G401 (cell line): ENCODE data around the gene ARHGEF4. TPM values are rescaled to one million over a fixed set of nuclear protein-coding genes. Genes with fewer than 3 reads are reported as not detected.

ENCODE experiments used
- DNase-seq: peaks from one replicate; pipeline ENCODE4 v3.0.0-alpha.2; 2015; ENCODE audit warnings: low spot score
- in situ Hi-C: cut with HindIII; loops from 2 replicates; pipeline ENCODE4 v1.10.0; 2016; ENCODE audit warnings: low sequenced_read_pairs, mixed read lengths
- total RNA-seq: library from RNA; depleted of rRNA; stranded (reverse); fragments of >200 nt; shearing (Covaris generic); gene quantifications from 2 replicates; pipeline ENCODE4 v1.2.3, GENCODE V29; 2014

The ARHGEF4 gene
- total RNA-seq, 1 experiment from 2014 or later: 0.10 TPM

DNA sequence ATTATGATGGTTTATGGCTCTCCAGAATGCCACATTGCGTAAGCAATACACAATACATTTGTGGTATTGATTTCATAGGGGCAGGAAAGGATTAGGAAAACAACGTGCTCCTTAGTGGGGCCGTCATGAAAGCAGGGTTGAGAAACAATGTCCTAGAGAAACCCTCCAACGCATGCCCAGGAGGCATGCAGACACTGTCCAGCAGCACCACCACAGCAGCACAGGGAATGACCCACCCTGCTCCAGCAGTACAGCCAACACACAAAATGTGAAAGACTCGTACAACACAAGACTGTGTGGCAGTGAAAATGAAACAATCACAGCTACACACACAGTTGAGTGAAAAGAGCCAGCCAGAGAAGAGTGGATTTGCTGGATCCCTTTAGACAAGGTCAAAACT, 190.2 kb downstream of the ARHGEF4 start:
- no peak for DNase-seq
- in situ Hi-C loops: no loop called here

DNA sequence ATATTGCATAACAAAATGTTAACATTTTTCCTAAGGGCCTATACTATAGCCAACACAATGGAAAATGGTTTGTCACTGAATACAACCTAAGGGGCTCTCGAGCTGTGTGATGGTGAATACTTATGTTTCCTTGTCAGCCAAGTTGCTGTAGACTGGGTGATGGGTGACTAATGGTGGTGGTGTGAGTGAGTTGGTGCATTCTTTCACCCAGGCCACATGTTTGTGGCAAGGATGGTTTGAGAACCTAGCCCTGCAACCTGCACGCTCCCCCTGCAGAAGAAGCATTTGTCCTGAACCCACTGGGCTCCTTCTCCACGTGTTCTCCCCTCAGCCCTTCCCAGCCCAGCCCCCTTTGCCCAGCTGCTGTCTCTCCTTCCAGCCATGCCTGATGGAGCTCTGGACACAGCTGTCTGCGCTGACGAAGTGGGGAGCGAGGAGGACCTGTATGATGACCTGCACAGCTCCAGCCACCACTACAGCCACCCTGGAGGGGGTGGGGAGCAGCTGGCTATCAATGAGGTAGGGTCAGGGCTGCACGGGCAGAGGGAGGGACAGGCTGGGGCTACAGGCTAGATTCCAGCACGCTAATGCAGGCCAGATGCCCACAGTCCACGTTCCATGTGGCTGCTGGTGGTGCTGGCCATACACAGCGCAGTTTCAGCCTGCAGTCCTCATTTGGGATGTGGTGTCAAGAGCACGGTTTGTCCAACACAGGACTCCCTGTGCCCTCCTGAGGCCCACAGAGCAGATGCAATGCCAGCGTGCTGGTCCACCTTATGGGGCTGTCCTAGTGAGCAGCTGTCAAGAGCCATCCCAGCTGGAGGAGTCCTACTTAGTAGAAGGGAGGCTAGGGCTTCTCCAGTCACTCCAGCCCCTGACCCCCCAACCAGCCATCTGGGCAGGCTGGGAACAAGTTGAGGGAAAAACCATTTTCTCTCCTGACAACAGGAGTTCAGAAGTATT, 191.1 kb downstream of the ARHGEF4 start:
- DNase-seq: no peak
- in situ Hi-C loops: no loop called here

DNA sequence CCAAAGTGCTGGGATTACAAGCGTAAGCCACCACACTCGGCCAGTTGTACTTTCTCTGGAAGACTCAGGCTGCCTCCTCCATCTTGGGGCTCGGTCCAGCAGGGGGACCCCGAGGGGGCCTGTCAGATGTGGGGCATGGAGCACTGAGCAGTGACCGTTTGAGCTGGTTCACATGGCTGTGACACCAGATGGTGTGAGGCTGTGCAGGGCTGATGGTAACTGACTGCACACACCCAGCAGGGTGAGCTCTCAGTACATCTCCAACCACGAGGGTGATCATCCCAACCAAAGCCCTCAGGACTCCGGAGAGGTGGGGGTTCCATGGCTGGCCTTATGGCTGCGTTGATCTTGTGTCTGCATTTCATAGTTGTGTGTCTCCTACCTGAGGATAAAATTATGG, 193.1 kb downstream of the ARHGEF4 start:
- in situ Hi-C loops: no loop called here
- no peak for DNase-seq

DNA sequence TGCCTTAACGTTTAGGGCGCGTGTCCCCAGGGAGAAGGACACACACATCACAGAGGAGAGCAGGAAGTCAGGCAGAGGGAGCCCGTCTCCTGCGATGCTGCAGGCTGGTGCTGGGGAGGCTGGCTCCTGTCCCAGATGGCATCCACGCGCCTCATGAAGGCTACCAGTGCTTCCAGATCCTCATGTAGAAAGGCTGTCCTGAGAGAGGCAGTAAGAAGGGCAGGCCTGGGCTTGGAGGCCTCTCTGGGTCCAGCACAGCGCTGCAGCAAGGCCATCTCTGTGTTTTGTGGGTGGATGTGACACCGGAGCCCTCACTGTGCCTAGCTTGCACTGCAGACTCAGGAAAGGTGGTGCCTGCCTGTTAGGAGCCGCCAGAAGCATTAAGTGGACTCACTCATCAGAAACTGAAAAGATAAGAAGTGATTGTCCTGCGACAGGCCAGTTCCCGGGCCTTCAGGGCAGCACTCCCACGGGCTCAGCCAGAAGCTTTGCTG, 193.8 kb downstream of the ARHGEF4 start:
- DNase-seq: peak; percentile 49
- in situ Hi-C loops: no loop called here

DNA sequence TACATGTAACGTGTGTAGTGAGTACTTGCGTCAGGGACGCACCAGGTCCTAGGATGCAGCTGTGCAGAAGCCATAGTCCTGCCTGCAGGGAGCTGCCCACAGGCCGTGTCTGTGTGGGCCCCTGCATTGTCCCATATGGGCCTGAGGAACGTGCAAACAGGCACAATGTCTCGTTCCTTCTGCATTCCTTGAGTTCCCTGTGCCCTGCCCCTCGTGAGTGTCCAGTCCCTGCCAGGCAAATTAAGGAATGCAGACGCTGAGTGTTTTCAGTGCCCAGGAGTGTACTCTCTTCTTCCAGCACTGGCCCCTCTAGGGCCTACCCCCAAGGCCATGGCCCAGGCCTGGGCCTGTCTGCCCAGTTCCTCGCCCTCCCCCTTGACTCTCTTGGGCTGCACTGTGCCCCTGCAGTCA, 194.7 kb downstream of the ARHGEF4 start:
- in situ Hi-C loops: no loop called here
- DNase-seq: no peak

DNA sequence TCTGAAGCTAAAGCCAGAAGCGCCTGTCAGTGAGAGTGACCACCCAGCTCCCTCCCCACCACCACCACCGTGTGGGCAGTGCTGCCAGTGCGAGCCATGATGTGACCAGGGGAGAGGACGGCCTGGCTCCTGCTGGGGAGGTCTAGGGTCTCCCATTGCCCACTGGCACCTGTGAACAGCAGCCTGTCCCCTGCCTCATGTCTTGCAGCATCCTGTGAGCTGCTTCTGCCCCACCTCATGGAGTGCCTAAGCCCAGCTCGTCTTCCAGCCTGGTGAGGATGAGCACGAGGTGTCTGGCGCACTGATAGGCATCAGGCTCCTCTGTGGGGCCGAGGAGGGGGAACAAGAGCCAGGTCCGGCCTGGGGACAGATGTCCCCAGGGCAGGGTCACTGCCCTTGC, 195.2 kb downstream of the ARHGEF4 start:
- in situ Hi-C loops: no loop called here
- no peak for DNase-seq

DNA sequence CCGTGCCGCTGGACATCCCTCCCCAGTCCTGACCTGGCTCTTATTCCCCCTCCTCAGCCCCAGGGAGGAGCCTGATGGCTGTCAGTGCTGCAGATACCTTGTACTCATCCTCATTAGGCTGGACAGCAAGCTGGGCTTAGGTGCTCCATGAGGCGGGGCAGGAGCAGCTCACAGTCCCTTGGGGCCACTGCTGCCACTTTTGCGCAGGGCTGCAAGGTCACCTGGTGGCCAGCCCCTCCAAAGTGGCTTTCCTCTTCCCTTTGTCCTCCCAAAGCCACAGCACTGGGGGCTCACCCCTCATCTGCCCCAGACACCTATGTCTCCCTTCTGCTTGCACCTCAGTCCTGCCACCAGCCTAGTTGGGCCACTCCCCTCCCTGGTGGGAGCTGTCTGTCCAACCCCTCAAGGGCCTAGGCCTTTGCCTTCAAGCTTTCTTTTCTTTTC, 195.7 kb downstream of the ARHGEF4 start:
- in situ Hi-C loops: no loop called here
- no peak for DNase-seq

DNA sequence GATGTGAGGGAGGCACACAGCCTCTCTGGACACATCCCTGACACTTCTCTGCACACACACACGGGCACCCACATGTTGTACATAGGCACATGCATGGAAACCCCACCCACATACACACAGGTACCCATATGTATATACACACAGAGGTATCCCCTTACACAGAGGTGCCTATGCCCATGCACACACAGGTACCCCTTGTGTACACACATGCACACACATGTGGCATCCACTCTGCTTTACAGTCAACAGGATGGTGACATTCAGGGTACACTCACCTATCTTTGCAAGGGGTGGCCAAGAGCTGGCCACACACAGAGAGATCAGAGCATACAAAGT, 197.0 kb downstream of the ARHGEF4 start:
- no peak for DNase-seq
- in situ Hi-C loops: no loop called here

DNA sequence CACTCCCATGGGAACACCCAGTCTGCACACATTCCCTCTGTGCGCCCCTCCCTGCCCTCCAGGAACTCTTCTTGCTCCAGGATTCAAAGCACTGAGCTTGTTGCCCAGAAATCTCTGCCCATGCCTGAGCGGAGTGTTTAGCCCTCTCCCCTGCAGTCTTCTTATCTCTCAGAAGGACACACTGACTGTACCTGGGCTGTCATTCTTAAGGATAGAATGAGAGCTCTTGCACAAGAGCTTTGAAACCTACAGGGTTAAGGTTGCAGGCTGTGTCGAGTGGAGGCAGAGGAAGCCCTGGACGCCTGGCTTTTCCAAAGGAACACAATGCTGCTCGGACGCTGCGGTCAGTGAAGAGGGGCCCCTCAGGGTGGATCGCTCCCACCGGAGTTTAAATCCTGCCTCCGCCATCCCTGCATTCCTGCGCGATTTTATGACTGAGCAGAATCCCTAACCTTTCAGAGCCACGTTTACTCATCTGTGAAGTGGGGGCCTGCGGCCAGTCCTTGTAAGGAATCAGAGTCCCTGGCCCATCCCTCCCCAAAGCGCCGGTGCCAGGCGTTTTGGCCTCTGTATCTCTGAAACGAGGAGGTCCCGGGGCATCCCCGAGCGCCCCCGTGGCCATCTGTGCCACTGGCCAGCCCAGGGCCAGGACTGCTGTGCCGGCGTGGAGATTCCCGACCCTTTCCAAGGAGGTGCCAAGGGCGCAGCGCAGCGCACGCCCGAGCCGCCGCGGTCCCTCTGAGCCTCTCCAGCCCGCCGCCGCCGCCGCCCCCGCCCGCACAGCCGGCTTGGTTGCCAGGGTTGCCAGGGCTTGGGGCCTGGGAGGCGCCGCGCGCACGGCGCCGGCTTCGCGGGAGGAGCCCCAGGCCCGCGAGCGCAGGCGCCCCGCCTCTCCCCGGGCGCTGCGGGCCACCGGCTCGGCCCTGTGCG, 197.7 kb downstream of the ARHGEF4 start:
- DNase-seq: peak; percentile 42
- in situ Hi-C loops: no loop called here

DNA sequence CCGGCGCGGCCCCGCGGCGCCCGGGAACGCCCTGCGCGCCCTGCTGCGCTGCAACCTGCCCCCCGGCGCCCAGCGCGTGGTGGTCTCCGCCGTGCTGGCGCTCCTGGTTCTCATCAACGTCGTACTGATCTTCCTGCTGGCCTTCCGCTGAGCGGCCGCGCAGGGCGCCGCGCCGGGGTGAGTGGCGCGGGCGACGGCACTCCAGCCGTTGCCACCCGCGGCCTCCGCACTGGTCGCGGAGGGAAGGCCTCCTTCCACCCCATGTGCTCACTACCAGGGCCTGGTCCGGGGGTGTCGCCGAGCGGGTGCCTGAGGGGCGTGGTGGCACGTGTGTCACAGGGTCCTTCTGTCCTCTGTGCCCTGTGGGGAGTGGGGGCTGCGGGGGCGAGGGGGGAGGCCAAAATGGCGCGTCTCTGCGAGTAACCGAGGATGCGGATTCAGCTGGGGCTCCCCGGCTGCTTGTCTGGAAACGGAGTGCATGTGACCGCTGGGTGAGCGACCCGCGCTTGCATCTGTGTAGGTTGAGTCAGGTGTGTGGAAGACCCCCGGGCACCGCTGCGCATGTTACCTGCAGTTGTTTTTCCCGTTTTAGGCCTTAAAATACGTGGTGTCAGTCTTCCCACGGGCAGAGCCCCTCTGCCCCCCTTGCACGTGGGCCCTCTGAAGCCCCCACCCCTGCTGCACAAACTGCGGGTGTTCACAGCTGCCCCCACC, 198.6 kb downstream of the ARHGEF4 start:
- in situ Hi-C loops: no loop called here
- DNase-seq: no peak

DNA sequence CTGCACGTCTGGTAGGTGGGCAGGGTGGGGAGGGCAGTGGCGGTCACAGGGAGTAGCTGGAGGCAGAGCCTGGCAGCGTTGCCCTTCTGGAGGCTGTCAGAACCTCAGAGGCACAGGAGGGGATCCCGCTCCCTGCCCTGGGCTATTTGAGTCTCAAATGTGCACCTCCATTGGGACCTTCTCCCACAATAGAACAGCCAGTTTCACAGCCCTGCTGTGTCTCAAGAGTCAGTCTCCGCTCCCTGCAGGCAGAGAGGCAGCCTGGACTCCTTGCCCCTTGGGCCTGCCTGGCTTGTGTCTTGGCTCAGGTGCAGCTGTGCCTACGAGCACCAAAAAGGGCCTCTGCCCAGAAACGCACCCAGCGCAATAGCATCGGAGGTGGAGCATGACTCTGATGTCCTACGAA, 199.1 kb downstream of the ARHGEF4 start:
- in situ Hi-C loops: no loop called here
- no peak for DNase-seq

DNA sequence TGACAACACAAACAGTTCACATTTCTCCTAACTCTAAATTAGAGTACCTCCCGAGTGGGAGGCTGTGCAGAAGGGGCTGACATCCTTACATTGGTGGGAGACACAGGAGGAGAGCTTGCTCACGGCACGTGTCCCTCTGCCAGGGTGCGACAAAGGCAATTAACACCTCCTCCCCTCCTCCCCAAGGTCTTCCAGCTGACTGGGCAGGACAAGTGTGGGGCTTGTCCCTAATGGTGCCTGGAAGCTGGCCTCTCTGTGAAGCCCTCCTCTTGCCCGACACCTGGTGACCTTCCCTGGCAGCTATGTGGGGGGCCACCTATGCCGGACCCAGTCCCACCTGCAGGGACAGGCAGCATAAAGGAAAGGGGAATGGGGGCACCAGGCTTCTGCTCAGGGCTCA, 199.6 kb downstream of the ARHGEF4 start:
- in situ Hi-C loops: no loop called here
- DNase-seq: no peak

DNA sequence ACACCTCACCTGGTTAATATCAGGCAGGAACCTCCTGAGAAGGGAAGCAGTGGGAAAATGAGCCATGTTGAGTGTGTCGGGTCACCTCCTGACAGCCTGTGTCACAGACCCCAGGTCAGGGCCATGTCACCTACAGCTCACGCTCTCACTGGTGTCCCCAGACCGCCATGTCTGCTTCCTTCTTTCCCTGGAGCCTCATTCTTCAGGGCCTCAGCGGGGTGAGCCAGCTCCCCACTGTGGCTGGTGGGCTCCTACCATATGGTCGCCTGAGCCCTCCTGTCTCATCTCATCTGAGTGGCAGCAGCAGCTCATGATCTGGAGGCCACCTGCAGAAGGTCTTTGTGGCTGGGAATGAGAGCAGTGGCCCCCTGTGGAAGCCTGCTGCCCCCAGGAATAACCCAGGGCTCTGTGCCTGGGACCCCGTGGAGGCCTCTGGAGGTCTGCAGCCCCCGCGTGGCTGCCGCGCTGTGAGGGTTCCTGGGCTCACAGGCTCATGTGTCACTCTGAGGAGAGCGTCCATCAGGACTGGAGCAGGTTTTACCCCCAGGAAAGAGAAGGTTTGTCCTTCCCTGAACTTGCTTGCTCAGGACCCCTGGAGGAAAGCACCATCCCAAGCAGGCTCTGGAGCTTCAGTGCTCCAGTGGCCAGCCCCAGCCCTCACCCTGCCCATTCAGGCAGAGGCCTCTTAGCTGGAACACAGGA, 200.1 kb downstream of the ARHGEF4 start:
- no peak for DNase-seq
- in situ Hi-C loops: no loop called here

DNA sequence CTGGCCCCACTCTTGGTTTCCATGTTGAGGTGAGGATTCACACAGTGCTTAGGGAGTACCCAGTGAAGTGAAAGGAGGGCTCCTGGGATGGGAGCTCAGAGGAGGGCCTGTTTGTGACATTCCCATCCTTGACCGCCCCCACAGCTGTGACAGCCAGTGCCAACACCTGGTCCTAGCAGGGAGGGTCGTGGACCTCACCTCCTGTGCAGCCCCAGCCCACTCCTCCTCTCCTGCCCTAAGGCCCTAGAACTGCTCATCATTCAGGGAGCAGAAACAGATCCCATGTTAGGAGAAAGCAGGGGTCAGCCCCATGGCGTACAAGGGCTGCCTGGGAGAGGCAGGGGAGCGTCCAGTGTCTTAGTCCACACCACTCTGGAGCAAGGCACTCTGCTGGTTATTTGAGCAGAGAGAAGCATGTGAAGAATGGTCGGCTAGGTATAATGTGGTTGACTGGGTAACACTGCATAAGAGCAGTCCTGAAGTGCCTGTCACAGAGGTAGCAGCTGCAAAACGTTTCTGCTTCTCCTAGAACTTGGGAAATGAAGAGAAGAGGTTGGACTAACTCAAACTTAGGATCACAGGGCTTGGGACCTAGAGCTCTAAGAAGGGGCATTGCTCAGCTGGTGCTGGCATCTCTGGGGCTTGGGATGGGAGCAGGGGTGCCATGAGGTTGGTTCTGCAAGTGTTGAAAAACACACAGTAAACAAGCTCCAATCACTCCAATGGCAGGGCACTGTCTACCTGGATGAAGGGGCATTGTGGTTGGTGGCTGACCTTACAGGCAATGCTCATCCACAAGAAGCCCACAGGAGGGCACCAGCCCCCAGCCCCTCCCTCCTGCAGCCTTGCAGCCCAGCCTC, 200.9 kb downstream of the ARHGEF4 start:
- in situ Hi-C loops: no loop called here
- no peak for DNase-seq

DNA sequence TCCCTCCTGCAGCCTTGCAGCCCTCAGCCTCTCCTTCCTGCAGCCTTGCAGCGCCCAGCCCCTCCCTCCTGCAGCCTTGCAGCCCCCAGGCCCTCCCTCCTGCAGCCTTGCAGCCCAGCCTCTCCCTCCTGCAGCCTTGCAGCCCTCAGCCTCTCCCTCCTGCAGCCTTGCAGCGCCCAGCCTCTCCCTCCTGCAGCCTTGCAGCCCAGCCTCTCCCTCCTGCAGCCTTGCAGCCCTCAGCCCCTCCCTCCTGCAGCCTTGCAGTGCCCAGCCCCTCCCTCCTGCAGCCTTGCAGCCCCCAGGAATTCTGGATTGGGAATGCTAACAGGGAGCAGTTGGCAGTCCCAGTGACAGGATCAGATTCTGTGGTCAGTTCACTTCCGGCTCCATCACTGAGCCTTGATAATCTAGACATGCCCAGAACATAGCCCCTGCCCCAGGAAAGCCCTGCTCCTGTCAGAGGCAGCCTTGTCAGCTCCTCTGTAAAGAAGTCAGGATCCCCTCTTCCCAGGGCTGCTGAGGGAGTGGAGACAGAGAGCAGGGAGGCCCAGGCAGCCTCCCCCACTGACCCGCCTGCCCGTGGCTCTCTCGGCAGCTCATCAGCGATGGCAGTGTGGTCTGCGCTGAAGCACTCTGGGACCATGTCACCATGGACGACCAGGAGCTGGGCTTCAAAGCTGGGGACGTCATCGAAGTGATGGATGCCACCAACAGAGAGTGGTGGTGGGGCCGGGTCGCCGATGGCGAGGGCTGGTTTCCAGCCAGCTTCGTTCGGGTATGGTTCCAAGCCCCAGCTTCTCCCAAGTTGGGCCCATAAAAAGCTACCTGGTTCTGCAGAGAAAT, 201.8 kb downstream of the ARHGEF4 start:
- DNase-seq: no peak
- in situ Hi-C loops: no loop called here

DNA sequence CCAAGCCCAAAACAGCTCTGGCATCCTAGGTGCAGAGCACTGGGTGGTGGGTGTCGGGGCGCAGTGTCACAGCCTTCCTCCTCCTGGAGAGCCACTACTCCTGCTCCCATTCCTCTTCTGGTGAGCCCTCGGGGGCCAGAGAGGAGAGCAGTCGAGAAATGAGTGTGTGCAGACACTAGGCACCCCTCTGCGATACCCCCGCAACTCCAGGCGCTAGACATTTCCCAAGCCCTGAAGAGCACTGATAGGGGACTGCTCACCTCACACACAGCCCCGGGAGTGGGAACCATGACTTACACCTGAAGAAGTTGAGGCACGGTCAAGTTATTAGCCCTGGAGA, 202.4 kb downstream of the ARHGEF4 start:
- in situ Hi-C loops: no loop called here
- no peak for DNase-seq

DNA sequence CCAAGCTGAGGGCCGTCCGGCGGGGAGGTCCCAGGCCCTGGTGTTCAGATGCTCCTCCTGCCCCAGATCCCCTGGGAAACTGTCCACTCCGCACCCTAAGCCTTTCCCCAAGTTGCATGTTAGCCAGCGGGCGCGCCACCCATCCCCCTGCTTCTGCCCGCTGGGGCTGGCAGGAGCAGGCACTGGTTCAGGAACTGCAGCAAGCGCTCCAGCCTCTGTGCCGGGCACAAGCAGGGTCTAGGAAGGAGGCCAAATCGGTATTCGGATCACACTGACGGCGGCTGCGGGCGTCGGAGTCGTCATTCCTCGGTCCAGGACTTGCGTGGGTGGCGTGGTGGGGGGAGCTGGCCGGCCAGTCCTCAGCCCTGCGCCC, 202.8 kb downstream of the ARHGEF4 start:
- in situ Hi-C loops: no loop called here
- DNase-seq: peak; percentile 37
